NOMO-1 treated with dmso at 0.1 percent for 144 hours (cell line): Measurements from ENCODE around the gene SERPINA6.
"Not testable (repeated sequence)": the region's sequence is repeated elsewhere in the genome, so short reads cannot be mapped to it uniquely, and the experiment has no call there.

Source experiments
- DNase-seq: peaks from one replicate; lab custom pipeline; 2025; ENCODE audit not compliant: unreplicated experiment; lab: John Stamatoyannopoulos, UW

SERPINA6 gene, protein sequence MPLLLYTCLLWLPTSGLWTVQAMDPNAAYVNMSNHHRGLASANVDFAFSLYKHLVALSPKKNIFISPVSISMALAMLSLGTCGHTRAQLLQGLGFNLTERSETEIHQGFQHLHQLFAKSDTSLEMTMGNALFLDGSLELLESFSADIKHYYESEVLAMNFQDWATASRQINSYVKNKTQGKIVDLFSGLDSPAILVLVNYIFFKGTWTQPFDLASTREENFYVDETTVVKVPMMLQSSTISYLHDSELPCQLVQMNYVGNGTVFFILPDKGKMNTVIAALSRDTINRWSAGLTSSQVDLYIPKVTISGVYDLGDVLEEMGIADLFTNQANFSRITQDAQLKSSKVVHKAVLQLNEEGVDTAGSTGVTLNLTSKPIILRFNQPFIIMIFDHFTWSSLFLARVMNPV

DNA sequence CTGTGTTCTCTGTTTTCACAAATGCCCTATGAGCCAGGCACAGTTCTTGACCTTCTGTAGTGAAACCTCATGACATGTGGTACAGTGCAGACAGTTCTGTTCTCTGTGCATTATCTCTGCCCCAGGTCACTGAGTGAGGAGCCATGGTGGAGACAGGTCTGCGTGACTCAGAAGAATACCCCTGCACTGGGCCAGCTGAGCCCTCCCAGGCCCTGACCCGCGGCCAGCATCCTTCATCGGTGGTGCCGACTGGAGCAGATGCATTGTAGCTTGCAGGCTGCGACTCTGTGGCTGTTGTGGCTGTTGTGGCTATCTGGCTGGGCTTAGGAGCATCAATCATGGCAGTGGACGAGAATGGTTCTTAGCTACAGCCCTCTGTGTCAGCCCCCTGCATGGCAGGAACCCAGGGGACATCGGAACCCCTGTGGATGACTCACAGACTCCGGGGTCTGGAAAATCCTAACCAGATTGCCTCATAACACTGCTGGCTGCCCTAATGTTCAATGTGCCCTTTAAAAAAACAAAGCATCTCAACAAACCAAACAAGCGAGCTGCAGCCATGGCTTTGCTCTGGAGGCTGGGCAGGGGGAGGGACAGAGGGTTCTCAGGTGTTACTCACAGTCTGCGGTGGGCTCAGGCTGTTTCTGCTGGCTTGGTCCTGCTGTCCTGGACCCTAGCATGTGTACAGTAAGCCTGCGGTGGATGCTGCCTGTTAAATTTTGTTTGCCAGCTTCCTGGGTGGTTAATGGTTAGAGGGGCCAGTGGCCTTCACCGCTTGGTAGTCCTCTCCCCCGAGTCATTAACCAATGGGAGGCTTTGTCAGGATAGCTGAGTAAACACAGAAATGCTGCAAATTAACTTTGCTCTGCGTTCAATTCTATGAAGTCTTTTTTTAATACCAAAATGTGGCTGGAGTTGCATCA is at the start of gene SERPINA6:
TSS of gene SERPINA6 (minus strand) at position 689 of the 923 bp plus-strand sequence. CDS start 8,688 bp downstream, outside the sequence.
- DNase-seq: no peak

DNA sequence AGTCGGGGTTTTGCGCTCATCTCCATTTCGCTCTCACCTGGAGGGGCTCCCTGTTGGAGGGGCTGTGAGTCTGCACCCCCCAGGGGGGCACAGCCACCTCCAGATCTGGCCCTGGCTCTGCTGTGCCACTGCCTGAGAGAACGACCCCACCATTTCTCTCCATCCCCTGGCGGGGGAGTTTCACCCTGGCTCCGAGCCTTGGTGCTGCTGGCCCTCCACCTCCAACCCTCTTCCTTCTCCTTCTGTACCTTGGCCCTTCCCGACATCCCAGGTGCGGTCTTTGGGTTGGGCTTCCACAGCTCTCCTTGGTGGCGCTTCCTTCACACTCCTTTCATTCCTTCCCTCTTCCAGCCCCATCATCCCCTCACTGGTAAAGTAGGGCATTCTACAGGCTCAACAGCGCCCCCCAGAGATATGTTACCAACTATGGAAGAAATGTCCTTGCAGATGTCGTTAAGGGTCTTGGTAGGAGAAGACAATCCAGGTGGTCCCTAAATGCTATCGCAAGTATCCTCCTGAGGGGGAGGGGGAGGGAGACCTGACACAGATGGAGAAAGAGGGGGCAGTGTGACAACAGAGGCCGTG is 49.0 kb upstream of the SERPINA6 start:
- DNase-seq: no peak

DNA sequence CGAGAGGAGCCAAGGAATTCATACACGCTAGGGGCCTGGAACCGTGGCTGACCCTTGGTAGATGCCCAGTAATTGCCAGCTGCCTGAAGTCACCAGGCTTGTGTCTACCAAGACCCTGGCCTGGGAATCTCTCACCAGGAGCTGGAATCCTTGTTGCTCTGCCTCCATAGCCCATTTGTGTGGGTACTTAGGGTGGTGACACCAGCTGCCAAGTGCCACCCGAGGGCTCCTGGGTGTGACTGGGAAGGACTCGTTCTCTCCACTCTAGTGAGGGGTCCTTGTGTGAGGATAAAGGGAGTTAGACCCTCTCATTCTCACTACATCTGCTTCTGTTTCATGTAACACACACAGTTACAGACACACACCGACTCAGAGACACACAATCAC is 47.4 kb upstream of the SERPINA6 start:
- no peak for DNase-seq

DNA sequence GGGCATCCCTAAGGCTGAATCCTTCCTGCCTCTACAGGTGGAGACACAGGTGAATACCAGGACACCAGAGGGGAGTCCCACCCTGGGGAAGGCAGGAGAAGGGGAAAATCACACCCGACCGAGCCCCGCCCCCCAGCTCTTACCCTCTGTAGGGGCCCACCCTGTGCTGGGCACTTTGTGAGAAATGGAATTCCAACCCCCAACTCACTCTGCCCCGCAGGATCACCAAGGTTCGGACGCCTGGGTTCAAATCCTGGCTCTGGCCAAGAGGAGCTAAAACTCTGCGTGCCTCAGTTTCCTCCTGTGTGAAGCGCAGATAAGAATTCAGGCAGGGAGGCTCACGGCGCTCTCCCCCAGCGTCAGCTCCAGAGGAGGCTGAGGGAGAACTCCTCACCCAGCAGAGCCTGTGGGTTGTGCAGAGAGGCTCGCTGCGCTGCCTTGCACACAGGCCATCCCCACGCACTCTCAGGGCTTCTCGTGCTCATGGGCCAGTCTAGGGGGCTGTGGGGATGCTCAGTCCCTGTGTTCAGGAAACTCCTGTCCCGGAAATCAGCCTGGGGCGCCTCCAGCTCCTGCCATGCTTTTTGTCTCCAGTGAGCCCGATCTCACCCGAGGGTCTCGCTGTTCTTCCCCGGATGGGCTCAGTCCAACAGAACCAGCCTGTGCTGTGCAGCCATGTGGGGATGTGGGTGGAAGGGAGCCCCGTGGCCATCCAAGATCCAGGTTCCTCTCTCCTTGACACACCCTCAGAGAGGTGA is 46.8 kb upstream of the SERPINA6 start:
- not testable (repeated sequence) for DNase-seq

DNA sequence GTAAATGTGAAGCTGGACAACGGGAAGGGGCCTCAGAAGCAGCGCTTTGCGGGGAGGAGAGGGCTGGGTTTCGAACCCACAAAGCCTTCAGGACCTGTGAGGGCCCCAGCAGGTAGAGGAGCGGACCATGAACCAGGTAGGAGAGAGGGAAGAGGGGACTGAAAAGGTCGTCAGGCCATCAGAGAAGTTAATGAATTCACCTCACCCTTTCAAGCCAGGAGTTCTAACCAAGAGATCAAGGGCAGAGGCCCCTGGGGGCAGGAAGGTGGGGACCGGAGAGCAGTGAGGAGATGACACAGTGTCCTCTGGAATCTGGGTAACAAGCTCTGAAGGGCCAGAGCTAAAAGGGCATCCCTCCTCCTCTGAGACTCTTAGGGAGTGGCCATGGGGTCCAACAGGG is 45.8 kb upstream of the SERPINA6 start:
- no peak for DNase-seq

DNA sequence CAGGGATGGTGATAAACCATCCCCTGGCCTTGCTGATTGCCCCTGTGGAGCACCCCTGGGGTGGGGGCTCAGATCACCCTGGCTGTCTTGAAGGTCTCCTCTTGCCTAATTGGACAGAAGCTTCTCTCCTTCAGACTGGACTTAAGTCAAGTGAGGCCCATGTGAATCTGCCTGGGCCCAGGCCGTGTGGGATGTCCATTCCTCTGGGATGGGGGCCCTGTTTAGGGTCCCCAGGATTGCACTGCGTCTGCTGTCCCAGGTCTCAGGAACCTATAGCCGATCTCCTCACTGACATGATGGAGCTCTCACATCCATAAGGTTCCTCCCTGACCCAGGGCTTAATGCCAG is 45.1 kb upstream of the SERPINA6 start:
- no peak for DNase-seq

DNA sequence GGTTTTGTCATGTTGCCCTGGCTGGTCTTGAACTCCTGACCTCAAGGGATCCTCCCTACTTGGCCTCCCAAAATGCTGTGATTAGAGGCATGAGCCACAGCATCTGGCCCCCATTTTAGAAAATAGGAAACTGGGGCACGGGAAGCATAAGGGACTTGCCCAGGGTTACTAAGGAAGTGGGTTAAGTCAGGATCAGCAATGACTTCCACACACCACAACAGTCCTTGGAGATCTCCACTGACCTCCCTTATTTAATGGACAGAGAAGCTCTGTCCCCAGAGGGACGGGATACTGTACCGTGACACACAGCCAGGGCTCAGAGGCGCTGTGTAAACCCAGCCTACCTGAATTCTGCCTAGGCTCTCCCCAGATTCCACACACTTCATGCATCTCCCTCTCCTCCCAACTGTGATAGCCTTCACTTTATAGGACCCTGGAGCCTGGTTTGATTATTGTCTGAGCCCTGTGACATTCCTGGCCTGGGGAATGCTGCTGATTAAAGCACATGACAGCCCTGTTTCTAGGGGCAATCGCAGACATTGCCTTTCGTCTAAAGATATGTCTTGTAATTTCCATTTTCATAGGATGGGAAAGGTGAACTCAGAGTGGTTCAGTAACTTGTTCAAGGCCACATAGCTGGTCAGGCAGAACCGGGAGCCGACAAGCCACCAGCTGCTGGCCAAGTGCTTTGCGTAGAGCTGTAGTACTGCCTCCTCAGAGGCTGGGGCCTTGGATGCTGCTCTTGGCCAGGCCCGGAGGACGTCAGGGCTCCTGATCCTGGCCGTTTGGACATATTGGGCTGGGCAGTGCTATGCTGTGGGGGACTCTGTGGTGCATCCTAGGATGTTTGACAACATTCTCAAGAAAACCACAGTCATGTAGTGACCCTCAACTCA is 44.5 kb upstream of the SERPINA6 start:
- DNase-seq: no peak

DNA sequence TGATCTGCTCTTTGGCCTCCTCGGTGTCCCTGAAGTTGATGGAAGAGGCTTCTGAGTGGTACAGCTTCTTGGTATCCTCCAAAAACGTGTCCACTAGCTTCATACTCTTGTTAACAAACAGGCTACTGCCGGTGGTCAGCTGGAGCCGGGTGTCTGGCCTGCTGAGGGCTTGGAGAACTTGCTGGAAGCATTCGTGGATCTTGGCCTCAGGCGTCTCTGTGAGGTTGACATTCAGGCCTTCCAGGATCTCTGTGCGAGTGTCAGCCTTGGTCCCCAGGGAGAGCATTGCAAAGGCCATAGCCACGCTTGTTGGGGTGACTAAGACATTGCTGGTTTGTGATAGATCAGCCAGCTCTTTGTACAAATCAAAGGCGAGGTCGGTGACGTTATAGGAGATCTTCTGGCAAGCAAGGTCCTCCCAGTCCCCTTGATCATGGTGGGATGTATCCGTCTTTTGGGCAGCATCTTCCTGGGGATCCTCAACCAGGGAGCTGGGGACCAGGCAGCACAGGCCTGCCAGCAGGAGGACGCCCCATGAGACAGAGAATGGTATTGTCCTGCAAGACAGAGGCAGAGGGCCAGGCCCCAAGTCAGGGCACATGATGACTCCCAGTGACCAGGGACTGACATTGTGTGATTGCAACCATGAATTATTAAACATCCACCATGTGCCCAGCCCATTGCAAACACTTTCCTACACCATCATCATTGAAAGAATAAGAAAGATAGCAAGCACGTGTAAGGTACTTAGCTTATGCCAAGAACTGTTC is 43.2 kb upstream of the SERPINA6 start, which contains the start of gene SERPINA2:
TSS of gene SERPINA2 (minus strand) at position 553 of the 770 bp plus-strand sequence.
- DNase-seq: no peak

DNA sequence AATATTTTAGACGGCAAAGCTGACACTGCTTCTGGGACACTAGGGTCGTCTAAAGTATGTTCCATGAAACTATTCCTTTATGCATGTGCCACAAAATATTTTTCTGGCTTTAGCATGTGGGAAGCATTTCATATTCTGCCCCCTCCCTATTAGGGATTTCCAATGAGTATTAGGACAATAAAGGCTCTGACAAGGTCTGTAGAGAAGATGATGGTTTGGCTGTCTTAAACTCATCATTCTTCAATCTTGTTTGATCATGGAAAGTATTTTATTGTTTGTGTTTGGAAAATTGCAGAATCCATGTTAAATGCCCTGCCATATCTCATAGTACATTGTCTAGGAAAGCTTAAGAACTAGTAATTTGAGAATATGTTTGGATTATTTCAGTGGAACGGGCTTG is 42.5 kb upstream of the SERPINA6 start:
- DNase-seq: no peak

DNA sequence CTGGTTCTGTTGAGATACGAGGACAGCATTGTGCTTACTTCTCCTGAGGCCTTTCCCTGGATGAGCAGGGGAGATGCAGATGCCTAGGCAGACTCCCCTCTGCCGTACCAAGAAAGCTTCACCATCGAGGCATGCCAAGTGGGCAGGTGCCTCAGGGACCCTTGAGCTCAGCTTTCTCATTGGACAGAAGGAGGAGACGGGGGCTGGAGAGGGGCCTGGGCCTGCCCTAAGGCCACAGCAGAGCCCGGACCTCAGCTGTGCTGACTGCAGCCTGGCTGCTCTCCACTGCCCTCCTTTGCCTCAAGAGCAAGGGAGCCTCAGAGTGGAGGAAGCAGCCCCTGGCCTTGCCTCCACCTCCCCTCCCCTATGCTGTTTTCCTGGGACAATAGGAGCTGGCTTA is 41.8 kb upstream of the SERPINA6 start:
- no peak for DNase-seq

DNA sequence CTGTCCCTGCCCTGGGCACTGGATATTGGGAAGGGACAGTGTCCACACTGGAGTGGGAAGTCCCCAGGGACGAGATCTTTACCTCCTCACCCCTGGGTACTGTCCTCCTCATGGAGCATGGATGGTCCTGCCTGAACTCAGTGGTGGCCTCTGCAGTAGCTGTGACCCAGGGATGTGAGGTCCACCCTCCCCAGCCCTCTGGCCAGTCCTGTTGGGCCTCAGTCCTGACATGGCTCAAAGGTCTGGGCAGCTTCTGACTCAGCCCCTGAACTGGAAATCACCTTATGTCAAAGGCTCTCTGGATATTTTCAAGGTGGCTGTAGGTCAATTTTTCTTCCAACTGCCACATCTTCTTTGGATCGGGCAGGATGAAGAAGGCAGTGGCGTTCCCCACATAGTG is 40.9 kb upstream of the SERPINA6 start:
- DNase-seq: no peak

DNA sequence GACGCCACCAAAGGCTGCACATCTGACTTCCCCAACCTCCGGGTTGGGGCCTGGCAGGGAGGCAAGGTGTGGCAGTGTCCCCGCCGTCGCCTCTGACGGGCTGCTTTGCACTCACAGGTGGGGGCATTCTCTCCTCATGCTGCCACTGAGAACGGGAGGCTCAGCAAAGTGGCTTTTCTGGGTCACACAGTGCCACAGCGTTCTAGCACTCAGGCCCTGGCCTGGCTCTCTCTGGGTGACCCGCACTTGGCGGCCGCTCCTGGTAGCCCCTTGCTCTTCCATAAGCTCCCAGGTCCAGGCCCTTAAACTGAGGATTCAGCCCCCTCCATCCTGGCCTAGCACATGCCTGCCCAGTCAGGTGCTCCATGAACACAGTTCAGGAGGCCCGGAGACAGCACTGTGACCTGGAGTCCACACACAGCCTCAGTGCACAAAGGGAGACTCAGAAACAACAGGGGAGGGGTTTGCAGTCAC is 40.1 kb upstream of the SERPINA6 start:
- no peak for DNase-seq

DNA sequence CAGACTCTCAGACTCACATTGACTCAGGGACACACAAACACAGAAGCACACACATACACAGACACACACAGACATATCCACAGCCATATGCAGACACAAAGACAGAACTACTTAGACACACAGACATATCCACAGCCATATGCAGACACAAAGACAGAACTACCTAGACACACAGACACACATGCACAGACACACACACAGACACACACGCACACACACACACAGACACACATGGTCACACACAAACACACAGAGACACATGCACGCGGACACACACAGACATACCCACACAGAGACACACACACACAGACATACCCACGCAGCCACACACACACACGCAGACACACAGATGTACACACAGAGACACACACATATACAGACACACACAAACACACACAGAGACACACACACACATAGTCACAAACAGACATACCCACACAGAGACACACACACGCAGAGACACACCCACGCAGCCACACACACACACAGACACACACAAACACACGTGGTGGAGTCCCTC is 39.5 kb upstream of the SERPINA6 start:
- no peak for DNase-seq

DNA sequence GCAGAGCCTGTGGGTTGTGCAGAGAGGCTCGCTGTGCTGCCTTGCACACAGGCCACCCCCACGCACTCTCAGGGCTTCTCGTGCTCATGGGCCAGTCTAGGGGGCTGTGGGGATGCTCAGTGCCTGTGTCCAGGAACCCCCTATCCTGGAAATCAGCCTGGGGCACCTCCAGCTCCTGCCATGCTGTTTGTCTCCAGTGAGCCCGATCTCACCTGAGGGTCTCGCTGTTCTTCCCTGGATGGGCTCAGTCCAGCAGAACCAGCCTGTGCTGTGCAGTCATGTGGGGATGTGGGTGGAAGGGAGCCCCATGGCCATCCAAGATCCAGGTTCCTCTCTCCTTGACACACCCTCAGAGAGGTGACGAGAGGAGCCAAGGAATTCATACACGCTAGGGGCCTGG is 38.5 kb upstream of the SERPINA6 start:
- DNase-seq: no peak

DNA sequence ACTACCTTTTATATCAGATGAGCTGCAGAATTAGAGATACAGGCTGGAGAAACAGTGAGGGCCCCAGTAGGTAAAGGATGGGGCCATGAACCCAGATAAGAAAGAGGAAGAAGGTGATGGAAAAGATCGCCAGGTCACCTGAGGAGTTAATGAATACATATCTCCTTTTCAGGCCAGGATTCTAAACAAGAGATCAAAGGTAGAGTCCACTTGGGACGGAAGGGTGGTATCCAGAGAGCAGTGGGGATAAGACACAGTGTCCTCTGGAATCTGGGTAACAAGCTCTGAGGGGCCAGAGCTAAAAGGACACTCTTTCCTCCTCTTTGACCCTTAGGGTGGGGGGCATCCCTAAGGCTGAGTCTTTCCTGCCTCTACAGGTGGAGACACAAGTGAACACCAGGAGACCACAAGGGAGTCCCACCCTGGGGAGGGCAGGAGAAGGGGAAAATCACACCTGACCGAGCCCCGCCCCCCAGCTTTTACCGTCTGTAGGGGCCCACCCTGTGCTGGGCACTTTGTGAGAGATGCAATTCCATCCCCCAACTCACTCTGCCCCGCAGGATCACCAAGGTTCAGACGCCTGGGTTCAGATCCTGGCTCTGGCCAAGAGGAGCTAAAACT is 37.9 kb upstream of the SERPINA6 start:
- no peak for DNase-seq

DNA sequence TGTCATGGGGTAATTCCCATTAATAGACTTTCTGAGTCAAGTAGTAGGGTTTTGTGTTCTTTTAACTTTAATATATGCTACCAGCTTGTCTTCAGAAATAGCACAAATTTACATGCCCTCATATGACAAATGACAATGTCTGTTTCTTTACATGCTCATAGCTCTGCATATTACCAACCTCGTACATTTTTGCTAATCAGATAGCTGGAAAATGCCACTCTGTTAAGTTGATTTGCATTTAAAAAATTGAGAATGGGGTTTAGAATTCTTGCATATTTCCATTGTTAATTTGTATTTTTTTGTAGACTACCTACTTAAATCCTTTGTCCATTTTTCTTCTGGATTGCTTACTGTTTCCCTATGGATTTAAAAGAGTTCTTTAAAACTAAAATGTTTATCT is 34.0 kb upstream of the SERPINA6 start:
- no peak for DNase-seq

DNA sequence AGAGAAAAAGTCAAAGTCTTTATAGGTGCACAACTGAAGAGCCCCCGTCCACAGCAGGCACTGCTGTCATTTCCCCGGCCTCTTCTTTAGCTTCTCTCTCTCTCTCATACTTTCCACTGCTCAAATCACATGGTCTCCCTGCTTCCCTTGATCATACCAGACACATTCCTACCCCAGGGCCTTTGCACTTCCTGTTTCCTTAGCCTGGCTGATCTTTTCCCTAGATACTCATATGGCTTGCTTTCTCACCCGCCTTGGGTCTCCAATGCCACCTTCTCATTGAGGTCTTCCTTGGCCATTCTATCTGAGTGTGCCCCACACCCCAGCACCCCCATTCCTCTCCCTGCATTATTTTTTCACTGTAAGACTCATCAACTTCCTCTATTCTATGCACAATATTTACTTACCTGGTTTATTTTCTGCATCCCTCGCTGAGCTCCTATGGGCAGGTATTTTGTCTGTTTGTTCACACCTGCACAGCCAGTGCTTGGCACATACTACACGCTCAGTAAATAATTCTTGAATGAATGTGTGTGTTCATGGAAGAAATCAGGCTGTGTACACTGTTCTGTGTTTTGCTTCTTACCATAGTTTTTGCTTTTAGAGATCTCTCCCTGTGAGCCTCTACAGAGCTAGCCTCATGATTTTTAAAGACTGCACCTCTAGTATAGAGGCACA is 33.4 kb upstream of the SERPINA6 start:
- no peak for DNase-seq
